ENCODE results near the gene IQSEC1.

IQSEC1 gene

DNA sequence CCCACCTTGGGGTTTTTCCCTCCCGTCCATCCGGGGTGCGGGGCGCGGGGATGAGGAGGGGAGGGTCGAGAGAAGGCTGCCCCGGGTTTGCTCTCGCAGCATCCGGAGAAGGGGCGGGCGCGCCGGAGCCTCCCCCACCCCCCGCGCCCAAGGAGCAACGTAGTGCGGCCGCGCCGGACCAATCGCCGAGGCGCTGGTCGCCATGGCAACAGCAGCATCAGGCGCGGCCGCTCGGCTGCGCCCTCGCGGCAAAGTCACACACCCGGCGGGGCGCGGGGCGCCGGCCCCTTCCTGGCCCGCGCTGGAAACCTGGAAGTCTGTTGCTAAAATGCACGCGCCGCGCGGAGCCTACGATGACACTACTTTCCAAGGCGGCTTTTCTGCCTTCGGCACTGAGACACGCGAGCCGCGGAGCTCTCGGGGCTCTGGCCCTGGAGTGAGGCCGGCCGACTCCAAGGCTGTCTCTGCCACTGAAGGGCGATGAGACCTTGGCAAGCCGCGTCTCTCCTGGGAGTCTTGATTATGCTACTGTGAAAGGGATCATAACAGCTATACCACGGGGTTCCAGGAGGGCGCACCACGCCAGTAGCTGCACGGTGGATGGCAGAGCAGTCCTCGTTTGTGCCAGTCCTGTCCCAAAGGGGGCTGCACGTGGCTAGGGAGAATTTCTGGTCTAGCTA, at the start of gene IQSEC1:
Gene IQSEC1, minus strand, starts transcription at position 104 of the 680 bp plus-strand sequence. CDS start 415 bp downstream, outside the sequence.
- in situ Hi-C loops (cut with HindIII; ENCODE audit: low sequenced_read_pairs) = no loop called here

DNA sequence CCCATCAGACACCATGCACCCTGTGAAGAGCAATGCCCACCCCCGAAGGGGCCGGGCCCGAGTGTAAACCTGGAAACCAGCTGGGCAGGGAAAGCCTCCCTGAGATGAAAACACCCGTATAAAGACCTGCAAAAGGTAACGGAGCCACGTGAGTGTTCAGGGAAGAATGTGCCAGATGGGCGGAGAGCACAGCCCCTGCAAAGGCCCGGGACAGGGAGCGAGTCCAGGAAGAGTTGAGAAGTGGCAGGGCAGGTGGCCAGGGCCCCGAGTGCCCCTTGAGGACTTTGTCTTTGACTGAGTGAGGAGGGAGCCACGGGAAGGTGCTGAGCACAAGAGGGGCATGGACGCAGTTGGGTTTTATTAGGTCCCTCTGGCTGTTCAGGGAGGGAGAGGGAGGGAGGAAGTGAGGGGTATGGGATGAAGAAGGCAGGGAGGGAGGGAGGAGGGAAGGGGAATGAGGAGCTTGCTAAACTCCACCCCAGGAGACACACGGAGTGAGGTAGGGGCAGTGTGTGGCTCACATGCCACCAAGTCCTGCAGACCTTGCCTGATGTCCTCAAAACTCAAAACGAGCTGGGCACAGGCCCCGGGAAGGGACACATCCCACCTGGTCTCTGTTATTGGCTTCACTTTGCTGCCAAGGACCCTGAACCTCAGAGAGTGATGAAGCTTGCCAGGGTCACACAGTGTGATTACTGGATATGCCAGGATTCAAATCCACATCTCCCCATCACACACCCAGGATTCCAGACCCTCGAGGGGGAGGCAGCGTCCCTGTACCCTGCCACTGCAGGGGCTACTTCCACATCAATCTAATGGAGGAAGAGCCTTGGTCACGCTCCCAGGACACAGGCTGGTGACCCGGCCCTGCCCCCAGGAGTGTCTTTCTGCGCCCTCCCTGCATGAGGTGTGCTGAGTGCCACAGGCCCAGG, 49.1 kb upstream of the IQSEC1 start:
- in situ Hi-C loops (cut with HindIII; ENCODE audit: low sequenced_read_pairs) = no loop called here

DNA sequence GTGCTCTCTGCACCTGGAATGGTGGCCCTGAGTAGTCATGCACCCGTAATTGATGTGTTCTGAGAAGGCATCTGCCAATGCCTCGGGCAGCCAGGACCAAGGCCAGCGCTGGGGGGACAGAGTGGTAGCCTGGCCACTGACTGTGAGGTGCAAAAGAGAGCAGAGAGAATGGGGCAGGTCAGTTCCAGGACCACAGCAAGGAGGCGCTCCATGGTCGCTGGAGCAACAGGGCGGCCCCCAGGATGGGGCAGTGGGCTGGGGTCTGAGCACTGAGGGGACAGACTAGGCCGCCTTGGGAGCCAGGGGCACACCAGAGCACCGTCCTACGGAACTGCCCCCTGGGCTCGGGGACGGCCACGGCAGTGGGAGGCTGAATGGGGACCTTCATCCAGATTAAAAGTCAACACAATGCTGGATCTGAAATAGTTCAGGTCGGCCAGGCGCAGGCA, 48.3 kb upstream of the IQSEC1 start:
- in situ Hi-C loops (cut with HindIII; ENCODE audit: low sequenced_read_pairs) = no loop called here

DNA sequence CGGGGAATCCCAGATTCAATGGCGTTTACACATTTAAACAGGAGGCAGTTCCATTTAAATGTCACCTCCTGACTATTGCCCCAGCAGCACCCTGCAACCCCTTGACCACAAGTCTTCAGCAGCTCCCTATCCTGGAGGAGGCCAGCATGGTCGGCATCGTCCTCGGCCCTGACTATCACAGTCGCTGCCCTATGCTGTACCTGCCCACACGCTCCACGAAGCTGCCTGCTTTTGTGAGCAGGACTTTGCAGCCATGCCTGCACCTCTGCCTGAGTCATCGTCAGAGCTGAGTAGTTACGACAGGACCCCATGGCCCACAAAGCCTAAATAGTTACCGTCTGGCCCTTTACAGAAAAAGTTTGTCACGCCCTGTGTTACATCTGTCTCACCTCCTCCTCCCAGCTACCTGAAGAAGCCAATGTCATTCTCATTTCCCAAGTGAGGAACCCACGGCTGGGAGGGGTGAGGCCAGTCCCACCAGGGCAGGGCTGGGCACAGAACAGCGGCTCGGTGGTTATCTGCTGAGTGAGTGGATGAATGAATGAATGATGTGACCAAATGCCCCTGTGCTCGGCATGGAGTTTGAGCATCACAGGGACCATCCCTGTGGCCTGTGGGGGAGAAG, 47.8 kb upstream of the IQSEC1 start:
- in situ Hi-C loops (cut with HindIII; ENCODE audit: low sequenced_read_pairs) = no loop called here

DNA sequence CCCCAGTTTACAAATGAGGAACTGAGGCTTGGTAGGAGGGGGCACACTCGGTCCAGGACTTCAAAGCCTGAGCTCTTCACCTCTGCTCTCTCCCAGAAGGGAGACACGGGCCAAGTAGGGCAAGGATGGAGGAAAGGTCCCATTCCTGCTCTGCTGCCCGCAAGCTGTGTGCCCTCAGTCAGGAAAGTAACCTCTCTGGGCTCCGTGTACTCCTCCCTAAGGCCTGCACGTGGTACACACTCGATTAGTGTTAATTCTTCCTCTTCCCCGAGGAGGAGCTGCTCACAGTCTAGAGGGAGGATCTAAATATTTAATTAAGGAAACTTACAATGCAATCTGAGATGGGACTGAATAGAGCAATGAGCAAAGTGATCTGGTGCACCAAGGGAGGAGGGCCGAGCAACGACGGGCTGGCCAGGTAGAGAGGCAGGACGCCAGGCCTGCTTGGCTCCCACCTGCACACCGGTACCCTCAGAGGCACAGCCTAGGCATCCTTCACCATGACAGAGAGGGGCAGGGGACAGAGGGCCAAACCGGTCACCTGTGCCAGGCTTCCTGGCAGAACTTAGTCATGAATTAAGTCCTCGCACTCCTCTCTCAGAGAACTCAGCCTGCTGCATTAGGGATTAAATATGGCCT, 47.2 kb upstream of the IQSEC1 start:
- in situ Hi-C loops (cut with HindIII; ENCODE audit: low sequenced_read_pairs) = no loop called here

DNA sequence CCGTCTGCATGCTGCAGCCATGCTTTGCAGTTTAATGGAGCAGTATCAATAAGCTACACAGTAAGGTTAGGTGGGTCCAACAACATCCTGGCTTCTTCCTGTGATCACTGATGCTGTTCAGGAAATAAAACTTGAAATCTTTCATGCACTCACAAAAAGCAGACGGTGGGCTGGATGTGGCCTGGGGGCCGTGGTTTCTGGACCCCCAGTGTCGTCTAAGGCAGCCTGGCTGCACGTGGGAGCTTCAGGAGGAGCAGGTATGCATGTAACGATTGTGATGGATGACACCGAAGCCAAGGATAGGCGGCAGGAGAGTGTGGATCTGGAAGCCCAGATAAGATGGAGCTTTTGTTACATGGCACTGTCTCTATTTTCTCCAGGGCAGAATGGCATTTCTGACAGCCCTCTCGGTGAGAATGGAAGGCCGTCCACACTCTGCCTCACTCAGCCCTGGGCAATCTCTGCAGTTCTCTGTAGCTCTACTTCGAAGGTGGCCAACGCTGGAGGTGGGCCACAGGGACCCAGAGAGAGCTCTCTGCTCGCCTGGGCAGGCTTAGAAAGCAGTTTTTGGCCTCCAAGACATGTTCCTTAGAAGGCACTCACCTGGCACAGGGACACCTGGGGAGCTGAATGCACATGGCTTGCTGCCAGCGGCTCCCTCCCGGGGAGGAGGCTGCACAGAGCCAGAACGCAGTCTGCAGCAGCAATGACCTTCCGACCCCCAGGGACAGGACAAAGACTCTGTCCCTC, 46.4 kb upstream of the IQSEC1 start:
- in situ Hi-C loops (cut with HindIII; ENCODE audit: low sequenced_read_pairs) = no loop called here

DNA sequence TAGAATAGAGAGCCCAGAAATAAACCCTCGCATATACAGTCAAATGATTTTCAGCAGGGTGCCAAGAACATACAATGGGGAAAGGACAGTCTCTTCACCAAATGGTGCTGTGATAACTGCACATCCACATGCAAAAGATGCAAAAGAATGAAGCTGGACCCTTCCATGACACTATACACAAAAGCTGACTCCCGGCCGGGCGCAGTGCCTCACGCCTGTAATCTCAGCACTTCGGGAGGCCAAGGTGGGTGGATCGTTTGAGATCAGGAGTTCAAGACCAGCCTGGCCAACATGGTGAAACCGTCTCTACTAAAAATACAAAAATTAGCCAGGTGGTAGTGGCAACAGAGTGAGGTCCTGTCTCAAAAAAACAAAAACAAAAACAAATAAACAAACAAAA, 43.2 kb upstream of the IQSEC1 start:
- in situ Hi-C loops (cut with HindIII; ENCODE audit: low sequenced_read_pairs) = no loop called here

DNA sequence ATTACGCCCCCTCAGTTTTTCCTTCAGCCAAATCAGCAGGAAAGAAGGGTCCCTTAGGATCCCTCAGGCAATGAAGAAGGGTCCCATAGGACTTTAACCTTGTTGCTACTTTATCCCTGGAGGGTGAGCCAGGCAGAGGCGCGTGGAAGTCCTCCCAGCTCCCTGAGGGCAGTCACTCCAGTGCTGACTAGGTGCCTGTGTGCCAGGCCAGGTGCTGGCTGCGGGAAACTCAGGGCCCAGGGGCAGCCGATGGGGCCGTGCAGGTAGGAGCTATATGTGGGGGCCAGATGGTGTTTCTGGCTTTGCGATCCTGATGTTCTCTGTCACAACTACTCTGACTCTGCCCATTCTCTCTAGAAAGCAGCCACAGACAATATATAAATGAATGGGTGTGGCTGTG, 42.8 kb upstream of the IQSEC1 start:
- in situ Hi-C loops (cut with HindIII; ENCODE audit: low sequenced_read_pairs) = no loop called here

DNA sequence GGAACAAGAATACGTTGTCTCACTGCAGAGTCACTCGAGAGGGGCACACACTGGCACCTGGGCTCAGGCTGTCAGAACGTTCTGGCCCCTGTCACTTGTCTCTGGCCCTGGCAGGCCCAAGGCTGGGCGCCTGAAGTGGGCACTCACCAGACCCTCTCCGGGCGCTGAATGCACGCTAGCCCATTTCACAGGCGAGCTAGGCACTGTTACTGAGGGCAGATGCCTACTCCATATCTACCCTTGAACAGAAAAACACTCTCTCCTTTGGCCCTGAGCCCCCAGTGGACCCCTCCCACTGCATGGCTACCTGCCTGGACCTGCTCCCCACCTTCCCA, 42.3 kb upstream of the IQSEC1 start:
- in situ Hi-C loops (cut with HindIII; ENCODE audit: low sequenced_read_pairs) = no loop called here

DNA sequence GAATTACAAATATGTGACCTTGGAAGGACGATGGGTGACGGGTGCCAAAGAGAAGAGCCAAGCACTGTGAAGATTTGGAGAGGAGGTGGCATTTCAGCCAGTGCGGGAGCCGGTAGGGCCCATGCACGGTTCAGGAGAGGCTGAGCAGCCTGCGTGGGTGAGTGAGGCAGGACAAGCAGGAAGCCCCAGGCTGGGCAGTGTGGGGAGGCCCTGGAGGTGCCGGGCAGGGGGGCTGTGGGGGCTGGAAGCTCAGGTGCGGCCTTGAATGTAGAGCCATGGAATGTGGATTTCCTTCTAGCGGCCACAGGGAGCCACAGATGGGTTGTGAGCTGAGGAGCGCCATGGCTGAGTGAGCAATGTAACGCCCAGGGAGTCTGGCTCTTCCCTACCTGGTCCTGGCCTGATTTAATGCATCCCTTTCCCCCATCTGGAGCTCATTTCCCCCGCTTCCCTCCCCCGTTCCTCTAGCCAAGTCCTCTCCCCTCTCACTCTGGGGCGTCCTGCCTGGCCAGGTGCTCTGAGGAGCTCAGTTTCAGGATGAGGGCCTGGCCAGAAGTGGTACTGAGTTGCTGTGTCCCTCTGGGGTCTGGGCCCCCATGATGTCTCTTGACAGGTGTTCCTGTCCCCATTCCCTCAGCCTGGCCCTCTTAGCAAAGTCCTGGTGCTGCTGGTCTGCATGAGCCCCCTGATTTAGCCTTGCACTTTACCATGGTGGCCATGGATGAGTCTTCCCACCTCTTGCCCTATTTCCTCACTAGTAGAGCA, 41.8 kb upstream of the IQSEC1 start:
- in situ Hi-C loops (cut with HindIII; ENCODE audit: low sequenced_read_pairs) = no loop called here

DNA sequence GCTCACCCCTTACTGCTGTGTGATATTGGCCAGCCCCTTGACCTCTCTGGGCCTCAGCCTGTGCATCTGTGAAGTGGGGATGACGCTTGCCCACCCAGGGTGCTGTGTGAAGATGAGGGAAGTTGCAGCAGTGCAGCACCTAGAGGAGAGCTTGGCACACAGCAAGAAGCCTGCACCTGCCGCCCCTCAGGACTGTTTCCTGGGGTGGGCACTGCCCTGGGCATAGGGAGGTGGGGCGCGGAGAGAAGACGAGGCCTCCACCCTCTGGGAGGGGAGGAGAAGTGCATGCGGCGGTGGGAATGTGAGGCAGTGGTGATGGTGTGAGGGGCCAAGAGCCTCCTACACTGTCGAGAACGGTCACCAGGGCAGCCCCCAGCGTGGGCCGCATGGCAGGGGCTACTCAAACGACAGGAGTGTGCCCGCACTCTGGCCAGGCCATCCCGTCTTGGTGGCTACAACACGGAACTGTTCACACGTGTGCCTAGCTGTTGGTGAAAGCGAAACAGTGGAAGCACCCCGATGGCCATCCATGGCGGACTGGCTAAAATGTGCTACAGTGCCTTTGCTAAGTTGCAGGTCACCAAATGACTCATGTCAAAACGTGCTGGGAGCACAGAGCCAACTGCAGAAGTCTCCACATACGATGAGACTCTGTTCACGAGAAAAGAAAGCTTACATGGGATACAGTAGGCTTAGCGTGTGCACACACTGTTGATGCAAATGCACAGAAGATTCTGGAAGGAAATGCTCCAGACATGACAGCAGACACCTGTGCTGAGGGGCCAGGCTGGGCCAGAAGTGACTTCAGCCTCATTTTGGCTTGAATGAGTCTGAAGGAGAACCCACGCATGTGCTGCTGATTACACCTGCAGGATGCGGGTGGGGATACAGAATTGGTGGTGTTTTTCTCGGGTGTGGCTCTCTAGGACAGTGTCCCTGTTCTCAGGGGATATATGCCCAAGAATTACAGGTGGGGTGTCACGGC, 40.4 kb upstream of the IQSEC1 start:
- in situ Hi-C loops (cut with HindIII; ENCODE audit: low sequenced_read_pairs) = no loop called here

DNA sequence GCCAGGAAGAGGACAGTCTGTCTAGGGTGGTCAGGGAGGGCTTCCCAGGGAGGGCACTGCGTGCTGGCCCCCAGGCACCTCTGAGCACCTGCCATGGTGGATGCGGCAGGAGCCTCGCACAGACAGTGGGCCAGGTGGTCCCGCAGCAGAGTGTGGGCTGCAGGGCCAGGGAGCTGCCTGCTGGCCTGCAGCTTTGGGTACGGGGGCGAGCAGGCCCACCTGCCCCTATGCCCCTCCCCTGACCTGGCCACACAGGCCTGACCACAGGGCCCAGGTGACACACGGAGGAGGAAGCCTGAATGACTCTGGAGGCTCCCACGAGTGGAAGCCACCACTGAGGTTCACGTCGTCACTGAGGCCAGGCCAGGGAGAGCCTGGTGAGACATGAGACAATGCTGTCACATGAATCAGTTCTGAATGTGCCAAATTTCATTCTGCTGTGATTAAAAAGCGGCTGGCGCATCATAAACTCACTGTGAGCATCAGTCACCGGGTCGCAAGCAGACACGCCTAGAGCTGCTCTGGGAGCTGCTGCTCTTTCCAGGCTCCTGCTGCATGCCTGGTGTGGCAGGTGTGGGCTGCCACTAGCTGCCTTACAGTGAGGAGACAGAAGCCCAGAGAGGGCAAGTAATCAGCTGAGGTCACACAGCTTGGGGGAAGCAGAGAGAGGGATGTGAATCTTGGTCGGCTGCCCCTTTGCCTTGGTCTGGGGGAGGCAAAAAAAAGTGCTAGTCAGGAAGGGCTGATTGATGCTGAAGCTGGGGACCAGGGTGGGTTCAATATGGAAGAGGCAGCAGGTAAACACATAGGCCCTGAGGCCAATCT, 39.5 kb upstream of the IQSEC1 start:
- in situ Hi-C loops (cut with HindIII; ENCODE audit: low sequenced_read_pairs) = no loop called here

DNA sequence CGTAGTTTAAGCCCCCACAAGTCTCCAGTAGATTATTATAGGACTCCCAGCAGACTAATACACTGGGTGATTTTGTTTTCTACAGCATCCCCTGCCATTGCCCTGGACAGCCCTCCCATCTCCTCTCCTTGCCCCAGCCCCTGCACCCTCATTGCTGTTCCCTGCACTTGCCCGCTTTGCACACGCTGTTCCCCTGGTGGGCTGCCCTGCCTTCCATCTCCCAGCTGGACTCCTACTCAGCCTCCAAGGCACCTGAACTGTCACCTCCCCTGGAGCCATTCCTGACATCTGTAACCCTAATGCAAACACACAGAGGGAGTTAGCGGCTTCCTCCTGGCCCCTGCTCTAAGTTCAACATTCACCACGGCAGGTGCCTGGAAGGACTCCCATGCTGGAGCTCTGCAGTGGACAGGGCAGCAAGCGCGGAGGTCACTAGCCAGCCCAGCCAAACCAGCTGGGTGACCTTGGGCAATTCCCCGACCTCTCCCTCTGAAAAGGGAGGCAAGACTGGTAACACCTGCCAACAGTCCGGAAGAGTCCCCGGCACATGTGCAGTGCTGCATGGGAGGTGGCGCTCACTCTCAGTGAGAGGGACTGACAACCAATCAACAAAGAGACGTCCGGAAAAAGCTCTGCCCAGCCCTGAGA, 38.8 kb upstream of the IQSEC1 start:
- in situ Hi-C loops (cut with HindIII; ENCODE audit: low sequenced_read_pairs) = no loop called here

DNA sequence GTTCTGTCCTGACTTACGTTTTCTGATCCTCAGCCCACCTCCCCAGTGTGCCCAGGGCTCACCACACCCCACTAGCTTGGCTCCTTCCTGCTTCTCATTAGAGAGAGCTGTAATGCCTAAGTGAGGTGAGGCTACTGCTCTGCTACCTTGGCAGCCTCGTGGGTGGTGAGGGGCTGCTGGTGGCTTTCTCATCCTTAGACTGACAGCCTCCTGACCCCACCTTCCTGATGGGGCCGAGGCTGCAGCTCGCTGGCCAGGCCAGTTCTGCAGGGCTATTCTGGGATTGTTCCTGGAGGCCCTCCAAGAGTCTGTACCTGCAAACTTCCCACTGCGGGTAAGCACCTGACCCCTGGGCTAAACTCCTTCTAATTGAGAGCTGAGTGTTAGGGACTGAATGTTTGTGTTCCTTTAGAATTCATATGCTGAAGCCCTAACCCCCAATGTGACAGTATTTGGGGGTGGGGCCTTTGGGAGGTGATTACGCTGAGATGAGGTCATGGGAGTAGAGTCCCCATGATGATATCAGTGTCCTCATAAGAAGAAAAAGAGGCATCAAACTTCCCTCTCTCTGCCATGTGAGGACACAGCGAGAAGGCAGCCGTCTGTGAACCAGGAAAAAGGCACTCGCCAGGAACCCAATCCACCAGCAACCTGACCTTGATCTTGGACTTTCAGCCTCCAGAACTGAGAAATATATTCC, 38.1 kb upstream of the IQSEC1 start:
- in situ Hi-C loops (cut with HindIII; ENCODE audit: low sequenced_read_pairs) = no loop called here

DNA sequence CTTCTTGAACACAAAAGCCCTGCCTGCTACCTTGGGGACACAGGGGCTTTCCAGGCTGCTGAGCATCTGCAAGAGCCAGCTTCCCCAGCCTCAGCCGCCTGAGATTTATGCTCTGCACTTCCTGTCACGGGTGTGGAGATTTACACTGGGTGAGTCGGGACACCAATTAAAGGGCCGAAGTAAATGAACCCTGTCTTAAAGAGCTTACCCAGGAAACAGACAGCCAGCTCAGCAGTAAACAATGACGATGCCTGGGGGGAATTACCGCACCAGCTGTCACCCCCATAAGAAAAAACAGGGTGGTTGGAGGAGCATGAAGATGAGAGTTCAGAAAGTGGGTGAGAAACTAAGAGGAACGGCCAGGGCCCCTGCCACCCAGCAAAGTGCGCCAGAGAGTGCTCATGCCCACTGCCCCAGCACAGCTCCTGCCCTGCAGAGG, 37.5 kb upstream of the IQSEC1 start:
- in situ Hi-C loops (cut with HindIII; ENCODE audit: low sequenced_read_pairs) = no loop called here

DNA sequence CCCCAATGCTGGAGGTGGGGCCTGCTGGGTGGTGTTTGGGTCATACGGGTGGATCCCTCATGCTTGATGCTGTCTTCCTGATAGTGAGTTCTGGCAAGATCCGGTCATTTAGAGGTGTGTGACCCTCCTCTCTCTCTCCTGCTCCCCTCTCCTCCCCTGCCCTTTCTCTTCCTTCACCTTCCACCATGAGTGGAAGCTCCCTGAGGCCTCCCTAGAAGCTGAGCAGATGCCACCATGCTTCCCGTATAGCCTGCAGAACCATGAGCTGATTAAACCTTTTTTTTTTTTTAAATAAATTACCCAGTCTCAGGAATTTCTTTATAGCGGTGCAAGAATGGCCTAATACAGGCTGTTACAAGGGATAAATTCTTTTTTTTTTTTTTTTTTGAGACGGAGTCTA, 36.3 kb upstream of the IQSEC1 start:
- in situ Hi-C loops (cut with HindIII; ENCODE audit: low sequenced_read_pairs) = no loop called here

DNA sequence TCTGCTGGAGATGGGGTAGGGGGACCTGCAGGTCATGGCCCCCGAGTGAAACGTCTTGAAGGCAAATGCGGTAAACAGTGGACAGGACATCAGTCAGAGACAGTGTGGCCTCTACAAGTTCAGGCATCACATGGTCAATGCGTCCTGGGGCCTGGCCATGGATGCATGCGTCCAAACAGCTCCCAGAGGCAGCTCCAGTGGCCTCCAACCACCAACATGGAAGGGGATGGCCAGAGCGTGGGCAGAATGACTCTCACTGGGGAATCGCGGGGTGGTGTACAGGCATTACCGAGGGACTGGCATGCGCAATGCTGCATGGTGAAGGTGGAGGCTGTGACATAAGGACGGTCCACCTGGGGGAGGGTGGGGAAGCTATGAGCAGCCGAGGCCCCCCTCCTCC, 35.6 kb upstream of the IQSEC1 start:
- in situ Hi-C loops (cut with HindIII; ENCODE audit: low sequenced_read_pairs) = no loop called here
